ENCODE data around the gene NBEAL2. TPM values are rescaled to one million over a fixed set of nuclear protein-coding genes. Genes with fewer than 3 reads are reported as not detected.

NBEAL2 gene
- polyA plus RNA-seq, 1 donor from 2014 or later = 3.3 TPM

GRCh38 chr3:47015151-47015550 is 35.7 kb downstream of the NBEAL2 start:
- H3K9ac ChIP-seq (ENCODE audit: low read length) = no peak overlapping the region
- no peaks in the 10 kb centered on the region for H3F3A ChIP-seq (ENCODE audit: insufficient read depth, low read length, poor library complexity, severe bottlenecking)
- H3K27ac ChIP-seq (ENCODE audit: low read length) = no peak overlapping the region
- H4K20me1 ChIP-seq (ENCODE audit: insufficient read depth) = no peaks in the 10 kb centered on the region
- H3K4me2 ChIP-seq (ENCODE audit: low read length) = no peak overlapping the region
- H3K79me2 ChIP-seq (replicated peaks; ENCODE audit: insufficient read depth, low read length) = no peaks in the 10 kb centered on the region
- H3K4me3 ChIP-seq (ENCODE audit: low read length) = no peak overlapping the region
- no peaks in the 10 kb centered on the region for H3K27me3 ChIP-seq (ENCODE audit: insufficient read depth, low read depth, low read length)
- H3K9me3 ChIP-seq (ENCODE audit: low read length) = no peaks in the 10 kb centered on the region
- H3K36me3 ChIP-seq (ENCODE audit: insufficient read depth, low read length) = no peaks in the 10 kb centered on the region
- no peaks in the 10 kb centered on the region for H3K9me2 ChIP-seq (ENCODE audit: insufficient read depth, low read length)
- H2AFZ ChIP-seq (ENCODE audit: low read depth, low read length) = no peak overlapping the region
- TF ChIP-seq REST (IDR thresholded peaks at IDR 0.05; ENCODE audit: borderline replicate concordance) = no peak
- no peak for TF ChIP-seq RAD21 (conservative IDR thresholded peaks at IDR 0.05)

- no peak overlapping the region for H3K4me2 ChIP-seq (ENCODE audit: low read length)
Observed at GRCh38 chr3:47016086-47016933, 36.8 kb downstream of the NBEAL2 start.

More at GRCh38 chr3:47016086-47016933, 36.8 kb downstream of the NBEAL2 start:
- Histone ChIP-seq H2AFZ (ENCODE audit: low read depth, low read length) (no peak overlapping the region), H3K36me3 (ENCODE audit: insufficient read depth, low read length) (no peaks in the 10 kb centered on the region), H3K9me2 (ENCODE audit: insufficient read depth, low read length) (no peaks in the 10 kb centered on the region), H3K27ac (ENCODE audit: low read length) (no peak overlapping the region), H4K20me1 (ENCODE audit: insufficient read depth) (no peaks in the 10 kb centered on the region), H3K79me2 (replicated peaks; ENCODE audit: insufficient read depth, low read length) (no peaks in the 10 kb centered on the region), H3K4me3 (ENCODE audit: low read length) (no peak overlapping the region), H3K27me3 (ENCODE audit: insufficient read depth, low read depth, low read length) (no peaks in the 10 kb centered on the region), H3K9me3 (ENCODE audit: low read length) (no peaks in the 10 kb centered on the region), H3K9ac (ENCODE audit: low read length) (no peak overlapping the region), H3F3A (ENCODE audit: insufficient read depth, low read length, poor library complexity, severe bottlenecking) (no peaks in the 10 kb centered on the region)
- TF ChIP-seq EP300 (conservative IDR thresholded peaks at IDR 0.05; ENCODE audit: poor library complexity, severe bottlenecking) (no peak), RAD21 (conservative IDR thresholded peaks at IDR 0.05) (no peak), TAF1 (IDR thresholded peaks at IDR 0.05; ENCODE audit: low read depth) (no peak), REST (IDR thresholded peaks at IDR 0.05; ENCODE audit: borderline replicate concordance) (no peak)

All from neural cell (in vitro differentiated cells).